ENCODE measurements around the gene TOM1L2.

The TOM1L2 gene

DNA sequence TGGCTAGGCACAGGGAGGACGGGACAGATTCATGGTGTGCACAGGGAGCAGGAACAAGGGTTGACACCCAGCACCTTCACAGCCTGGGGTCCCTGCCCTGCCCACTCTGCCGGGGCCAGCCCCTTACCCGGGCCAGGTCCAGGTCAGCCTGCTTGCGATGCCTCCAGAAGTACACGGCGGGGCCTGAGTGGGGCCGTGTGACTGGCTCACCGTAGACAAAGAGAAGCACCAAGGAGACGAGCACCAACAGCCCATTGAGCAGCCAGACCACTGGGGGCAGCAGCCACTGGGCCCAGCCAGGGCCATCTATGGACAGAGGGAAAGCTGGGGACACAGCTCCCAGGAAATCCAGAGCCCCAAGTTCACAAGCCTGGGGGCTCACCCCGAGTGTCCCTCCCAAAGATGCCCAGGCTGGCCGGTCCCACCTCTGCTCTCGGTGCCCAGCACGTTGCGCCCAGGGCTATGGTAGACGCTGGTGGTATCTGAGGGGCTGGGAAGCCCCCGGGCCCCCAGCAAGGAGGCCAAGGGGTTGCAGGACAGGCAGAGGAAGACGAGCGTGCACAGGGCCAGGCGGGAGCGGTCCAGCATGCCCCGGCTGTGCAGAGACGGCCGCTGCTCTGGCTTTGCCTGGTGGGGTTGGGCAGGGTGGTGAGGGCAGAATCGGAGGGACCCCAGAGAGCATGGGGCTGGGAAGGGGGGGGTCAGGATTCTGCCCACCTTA is 155.2 kb downstream of the TOM1L2 start:
- H3K4me3 ChIP-seq (ENCODE audit: low read depth, low read length) = no peak overlapping the region
- TF ChIP-seq, protein P1, sequence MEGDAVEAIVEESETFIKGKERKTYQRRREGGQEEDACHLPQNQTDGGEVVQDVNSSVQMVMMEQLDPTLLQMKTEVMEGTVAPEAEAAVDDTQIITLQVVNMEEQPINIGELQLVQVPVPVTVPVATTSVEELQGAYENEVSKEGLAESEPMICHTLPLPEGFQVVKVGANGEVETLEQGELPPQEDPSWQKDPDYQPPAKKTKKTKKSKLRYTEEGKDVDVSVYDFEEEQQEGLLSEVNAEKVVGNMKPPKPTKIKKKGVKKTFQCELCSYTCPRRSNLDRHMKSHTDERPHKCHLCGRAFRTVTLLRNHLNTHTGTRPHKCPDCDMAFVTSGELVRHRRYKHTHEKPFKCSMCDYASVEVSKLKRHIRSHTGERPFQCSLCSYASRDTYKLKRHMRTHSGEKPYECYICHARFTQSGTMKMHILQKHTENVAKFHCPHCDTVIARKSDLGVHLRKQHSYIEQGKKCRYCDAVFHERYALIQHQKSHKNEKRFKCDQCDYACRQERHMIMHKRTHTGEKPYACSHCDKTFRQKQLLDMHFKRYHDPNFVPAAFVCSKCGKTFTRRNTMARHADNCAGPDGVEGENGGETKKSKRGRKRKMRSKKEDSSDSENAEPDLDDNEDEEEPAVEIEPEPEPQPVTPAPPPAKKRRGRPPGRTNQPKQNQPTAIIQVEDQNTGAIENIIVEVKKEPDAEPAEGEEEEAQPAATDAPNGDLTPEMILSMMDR (conservative IDR thresholded peaks at IDR 0.05; ENCODE audit: low read depth, low read length) = peak; percentile 36
- DNase-seq (ENCODE audit: low read depth) = no peak

DNA sequence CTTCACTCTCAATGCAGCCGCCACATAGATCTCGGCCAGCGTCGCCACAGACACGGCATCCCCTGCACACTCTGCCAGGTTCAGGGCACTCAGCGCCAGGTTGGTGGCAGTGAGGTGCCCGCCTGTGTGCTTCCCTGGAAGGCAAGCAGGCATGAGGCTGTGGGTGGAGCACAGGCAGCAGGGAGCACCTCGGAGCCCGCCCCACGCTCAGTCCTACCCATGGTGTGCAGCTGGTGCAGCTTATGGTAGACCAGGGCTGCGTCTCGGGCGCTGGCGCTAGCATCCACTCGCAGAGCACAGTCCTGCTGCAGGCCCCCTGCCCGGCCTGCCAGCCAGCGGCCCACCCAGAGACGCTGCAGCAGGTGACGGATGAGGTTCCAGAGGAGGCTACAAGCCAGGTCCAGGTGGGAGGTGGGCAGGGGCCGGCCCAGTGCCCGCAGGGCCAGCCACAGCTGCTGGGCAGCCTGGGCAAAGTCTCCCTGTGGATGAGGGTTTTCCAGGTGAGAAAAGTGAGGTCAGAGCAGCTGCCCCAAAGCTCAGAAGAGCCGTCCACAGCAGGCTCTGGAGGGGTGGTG is 155.9 kb downstream of the TOM1L2 start:
- TF ChIP-seq, protein P1 (conservative IDR thresholded peaks at IDR 0.05; ENCODE audit: low read depth, low read length) = no peak

DNA sequence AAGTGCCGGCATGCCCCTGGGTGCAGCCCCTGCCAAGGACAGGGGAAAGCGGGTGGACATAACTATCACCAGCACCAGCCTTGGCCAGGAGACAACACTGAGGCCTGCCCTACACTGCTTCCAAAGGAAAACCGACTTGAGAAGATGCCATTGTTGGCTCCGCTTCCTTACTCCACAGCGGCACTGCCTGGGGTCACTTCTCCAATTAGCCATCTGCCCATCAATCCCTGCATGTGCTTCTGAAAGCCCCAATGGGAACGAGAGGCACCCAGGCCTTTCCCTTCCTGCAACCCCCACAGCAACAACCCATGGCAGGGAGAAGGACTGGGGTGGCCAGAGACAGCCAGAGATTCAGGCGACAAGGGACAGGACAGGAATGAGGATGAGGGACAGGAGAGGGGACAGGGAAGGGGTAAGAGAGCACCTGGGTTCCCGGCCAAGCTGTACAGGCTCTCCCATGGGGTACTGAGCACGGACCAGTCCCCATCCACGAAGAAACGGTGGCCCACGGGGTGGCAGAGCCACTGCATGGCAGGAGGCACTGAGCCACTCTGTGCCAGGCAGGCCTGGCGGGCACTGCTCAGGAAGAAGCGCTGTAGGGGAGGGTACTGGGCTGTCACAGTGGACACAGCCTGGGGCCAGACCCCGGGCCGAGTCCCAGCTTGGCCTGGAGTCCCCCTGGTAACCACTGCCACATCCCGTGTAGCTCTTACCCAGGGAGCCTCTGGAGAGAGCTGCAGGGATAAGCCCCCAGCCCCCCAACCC is 156.6 kb downstream of the TOM1L2 start:
- TF ChIP-seq, protein P1 (conservative IDR thresholded peaks at IDR 0.05; ENCODE audit: low read depth, low read length) = no peak
- no peak overlapping the region for H3K4me3 ChIP-seq (ENCODE audit: low read depth, low read length)

More for the DNA sequence above, 155.9 kb downstream of the TOM1L2 start:
- no peak for DNase-seq (ENCODE audit: low read depth)
- H3K4me3 ChIP-seq (ENCODE audit: low read depth, low read length) = no peak overlapping the region

DNA sequence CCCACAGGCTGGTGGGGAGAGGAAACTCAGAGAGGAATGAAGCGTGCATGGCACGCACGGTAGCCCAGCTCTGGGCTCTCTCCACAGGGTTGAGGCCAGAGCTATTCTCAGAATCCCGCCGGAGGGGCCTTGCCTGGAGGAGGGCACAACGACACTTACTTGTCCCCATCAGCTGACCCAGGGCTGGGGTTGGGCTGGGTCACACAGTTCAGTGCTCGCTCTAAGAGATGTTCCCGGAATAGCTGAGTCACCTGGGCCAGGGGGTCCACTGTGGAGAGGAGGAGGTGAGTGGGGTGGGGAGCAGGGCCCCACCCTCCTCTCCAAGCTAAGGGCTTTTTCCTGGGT is 157.2 kb downstream of the TOM1L2 start:
- H3K4me3 ChIP-seq (ENCODE audit: low read depth, low read length) = no peak overlapping the region
- no peak for DNase-seq (ENCODE audit: low read depth)
- TF ChIP-seq, protein P1 (conservative IDR thresholded peaks at IDR 0.05; ENCODE audit: low read depth, low read length) = no peak

More for the DNA sequence above, 156.6 kb downstream of the TOM1L2 start:
- DNase-seq (ENCODE audit: low read depth) = no peak

DNA sequence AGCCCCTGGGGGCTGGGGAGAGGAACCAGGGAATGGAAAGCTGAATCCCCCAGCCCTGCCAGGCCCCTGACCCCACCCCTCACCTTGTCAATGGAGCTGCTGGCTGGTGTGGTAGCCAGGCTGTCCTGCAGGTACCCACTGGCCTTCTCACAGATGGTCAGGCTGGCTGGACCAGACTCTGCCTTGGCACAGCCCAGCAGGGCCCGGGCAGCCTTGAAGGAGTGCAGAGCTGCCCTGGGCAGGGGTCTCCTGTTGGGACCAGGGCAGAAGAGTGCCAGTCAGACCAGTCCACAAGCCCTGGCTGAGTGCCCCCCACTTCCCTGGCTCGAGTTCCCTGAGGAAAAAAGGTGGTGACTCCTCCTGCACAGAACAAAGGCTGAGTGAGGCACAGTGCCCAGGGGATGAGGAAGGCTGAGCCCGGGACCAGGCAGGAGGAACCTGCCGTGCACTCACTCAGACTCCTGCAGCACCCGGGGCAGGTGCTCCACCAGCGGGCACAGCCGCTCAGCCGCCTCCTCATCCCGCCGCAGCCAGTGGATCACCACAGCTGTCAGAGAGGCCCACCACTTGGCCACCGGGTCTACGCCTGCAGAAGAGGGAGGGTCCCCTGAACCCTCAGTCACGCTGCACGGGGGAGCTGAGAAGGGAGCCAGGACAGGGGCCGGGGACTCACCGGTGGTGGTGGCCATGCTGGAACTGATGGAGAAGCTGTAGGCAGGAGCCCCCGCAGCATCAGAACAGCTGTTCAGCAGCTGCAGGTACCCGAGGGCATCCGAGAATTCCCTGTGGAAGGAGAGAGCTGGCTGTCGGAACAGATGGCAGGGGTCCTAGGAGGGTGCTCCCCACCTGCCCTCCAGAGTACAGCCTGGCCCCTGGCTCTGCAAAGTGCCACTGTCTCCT is 157.8 kb downstream of the TOM1L2 start:
- no peak overlapping the region for H3K4me3 ChIP-seq (ENCODE audit: low read depth, low read length)
- TF ChIP-seq, protein P1 (conservative IDR thresholded peaks at IDR 0.05; ENCODE audit: low read depth, low read length) = no peak

DNA sequence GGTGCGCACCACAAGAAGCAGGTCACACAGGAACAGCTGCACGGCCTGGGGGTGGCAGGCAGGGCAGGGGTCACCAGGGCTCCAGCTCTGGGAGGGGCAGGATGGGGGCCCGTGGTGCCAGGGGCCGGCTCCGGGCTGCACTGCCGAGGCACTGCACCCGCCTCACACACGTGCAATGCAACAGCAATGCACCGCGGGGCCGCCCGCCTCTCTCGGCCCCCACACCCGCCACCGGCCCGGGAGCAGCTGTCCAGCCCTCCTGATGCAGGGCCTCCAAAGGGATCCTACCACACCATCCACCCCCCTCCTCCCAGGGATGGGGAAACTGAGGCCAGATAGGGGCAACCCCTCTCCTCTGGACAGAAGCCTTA is 158.5 kb downstream of the TOM1L2 start:
- no peak overlapping the region for H3K4me3 ChIP-seq (ENCODE audit: low read depth, low read length)
- TF ChIP-seq, protein P1 (conservative IDR thresholded peaks at IDR 0.05; ENCODE audit: low read depth, low read length) = no peak
- no peak for DNase-seq (ENCODE audit: low read depth)

More for the DNA sequence above, 157.8 kb downstream of the TOM1L2 start:
- DNase-seq (ENCODE audit: low read depth) = no peak

Data from choroid plexus epithelial cell (primary cell).